ENCODE results near the gene PARD3B. TPM values are rescaled to one million over a fixed set of nuclear protein-coding genes. Genes with fewer than 3 reads are reported as not detected.

PARD3B gene
- polyA plus RNA-seq, 3 donors, result not detected

DNA sequence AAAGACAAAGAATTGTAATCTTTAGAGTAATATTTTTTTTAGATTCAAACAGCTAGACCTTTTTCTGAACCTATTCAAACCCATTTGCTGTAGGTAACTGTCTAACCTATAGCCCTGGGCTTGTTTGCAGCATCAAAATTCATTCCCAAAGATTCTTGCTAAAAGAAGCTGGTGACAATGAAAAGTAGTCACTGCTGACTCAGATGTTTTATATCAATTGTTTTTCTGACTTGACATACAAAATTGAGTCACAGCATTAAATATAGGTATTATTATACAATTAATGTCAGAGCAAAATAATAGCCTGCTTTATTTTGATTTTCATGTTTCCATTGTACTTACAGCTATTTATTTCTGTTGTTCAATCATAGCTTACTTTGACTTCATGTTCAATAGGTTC lies 816.7 kb downstream of the PARD3B start:
- no peaks in the 10 kb centered on the region for H3K36me3 Mint-ChIP-seq
- no peak overlapping the region for H3K4me2 ChIP-seq (replicated peaks; ENCODE audit: extremely low read depth, low read length, poor library complexity, severe bottlenecking)
- no peaks in the 10 kb centered on the region for H3K36me3 ChIP-seq (replicated peaks in 1 of 2; ENCODE audit: control insufficient read depth in 1 of 2, insufficient read depth in 2 of 2, low read length in 2 of 2)

DNA sequence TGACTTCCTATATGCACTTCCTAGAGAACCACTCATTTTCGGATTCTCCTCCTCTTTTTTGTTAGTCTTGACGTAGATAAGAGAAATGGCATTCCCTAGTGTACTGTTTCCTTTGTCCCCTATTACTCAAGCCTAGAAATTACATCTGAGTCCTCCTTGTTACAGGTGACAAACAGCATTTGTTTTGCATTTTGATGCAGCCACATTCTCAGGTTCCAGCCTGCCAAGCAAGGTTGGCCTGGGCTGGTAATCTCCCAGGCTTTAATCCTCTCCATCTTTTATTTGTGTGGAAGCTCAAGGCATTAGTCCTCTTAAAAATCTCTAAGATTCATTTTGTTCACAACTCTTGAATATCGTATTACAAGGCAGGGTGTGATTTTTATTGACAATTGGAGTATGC lies 819.0 kb downstream of the PARD3B start:
- Mint-ChIP-seq H3K27ac (no peak overlapping the region), H3K4me1 (no peaks in the 10 kb centered on the region), H3K4me3 (no peak overlapping the region), H3K9me3 (peaks cover 0 to 5% (median 0%) of the 10 kb centered on the region in 7 donors), H3K27me3 (ENCODE audit: low read depth in 3 of 3) (peaks cover 0 to 3% (median under 1%) of the 10 kb centered on the region in 3 donors), H3K36me3 (no peaks in the 10 kb centered on the region)
- H2AFZ ChIP-seq (ENCODE audit: insufficient read depth, low read depth, low read length, poor library complexity, severe bottlenecking), result no peak overlapping the region
- no peak overlapping the region for H3K9ac ChIP-seq (ENCODE audit: insufficient read depth, low read length, poor library complexity, severe bottlenecking)
- H4K20me1 ChIP-seq (ENCODE audit: insufficient read depth, low read length), result no peaks in the 10 kb centered on the region
- no peak for DNase-seq
- whole genome bisulfite sequencing (ENCODE audit: insufficient coverage), result 91% methylated on average over 2 of the region's 3 CpGs
- H3K4me3 ChIP-seq (replicated peaks in 1 of 3; ENCODE audit: low read depth in 2 of 3, low read length in 3 of 3), result no peak overlapping the region
- H3K9me3 ChIP-seq (replicated peaks in 1 of 2; ENCODE audit: control insufficient read depth in 1 of 2, insufficient read depth in 1 of 2, low read length in 2 of 2), result no peaks in the 10 kb centered on the region
- H3K36me3 ChIP-seq (replicated peaks in 1 of 2; ENCODE audit: control insufficient read depth in 1 of 2, insufficient read depth in 2 of 2, low read length in 2 of 2), result no peaks in the 10 kb centered on the region
- TF ChIP-seq CTCF (IDR thresholded peaks at IDR 0.05), result no peak
- no peak overlapping the region for H3K4me2 ChIP-seq (replicated peaks; ENCODE audit: extremely low read depth, low read length, poor library complexity, severe bottlenecking)
- intact Hi-C loops (cut with micrococcal nuclease), result no loop called here
- H3K27me3 ChIP-seq (ENCODE audit: control insufficient read depth in 2 of 2, insufficient read depth in 2 of 2, low read length in 2 of 2), result no peaks in the 10 kb centered on the region
- H3K79me2 ChIP-seq (ENCODE audit: insufficient read depth, low read length), result no peaks in the 10 kb centered on the region
- H3K27ac ChIP-seq (ENCODE audit: low read depth in 1 of 2, low read length in 2 of 2), result no peak overlapping the region
- no peaks in the 10 kb centered on the region for H3K4me1 ChIP-seq (ENCODE audit: control insufficient read depth in 1 of 2, insufficient read depth in 2 of 2, low read length in 2 of 2)

More for the DNA sequence above, 816.7 kb downstream of the PARD3B start:
- Histone ChIP-seq H3K9me3 (replicated peaks in 1 of 2; ENCODE audit: control insufficient read depth in 1 of 2, insufficient read depth in 1 of 2, low read length in 2 of 2) (no peaks in the 10 kb centered on the region), H3K27ac (ENCODE audit: low read depth in 1 of 2, low read length in 2 of 2) (no peak overlapping the region), H2AFZ (ENCODE audit: insufficient read depth, low read depth, low read length, poor library complexity, severe bottlenecking) (no peak overlapping the region), H3K27me3 (ENCODE audit: control insufficient read depth in 2 of 2, insufficient read depth in 2 of 2, low read length in 2 of 2) (no peaks in the 10 kb centered on the region), H3K79me2 (ENCODE audit: insufficient read depth, low read length) (no peaks in the 10 kb centered on the region), H3K4me3 (replicated peaks in 1 of 3; ENCODE audit: low read depth in 2 of 3, low read length in 3 of 3) (no peak overlapping the region), H4K20me1 (ENCODE audit: insufficient read depth, low read length) (no peaks in the 10 kb centered on the region), H3K4me1 (ENCODE audit: control insufficient read depth in 1 of 2, insufficient read depth in 2 of 2, low read length in 2 of 2) (no peaks in the 10 kb centered on the region), H3K9ac (ENCODE audit: insufficient read depth, low read length, poor library complexity, severe bottlenecking) (no peak overlapping the region)
- TF ChIP-seq CTCF (IDR thresholded peaks at IDR 0.05), result no peak
- no peak overlapping the region for H3K4me3 Mint-ChIP-seq
- H3K27ac Mint-ChIP-seq, result no peak overlapping the region
- H3K9me3 Mint-ChIP-seq, result peaks cover 0 to 5% (median 0%) of the 10 kb centered on the region in 7 donors
- DNase-seq, result no peak
- intact Hi-C loops (cut with micrococcal nuclease), result no loop called here
- no peaks in the 10 kb centered on the region for H3K4me1 Mint-ChIP-seq
- peaks cover 0 to 3% (median 0%) of the 10 kb centered on the region in 3 donors for H3K27me3 Mint-ChIP-seq (ENCODE audit: low read depth in 3 of 3)

Data from CD14-positive monocyte (primary cell).